ENCODE data around the gene PCDHA10. TPM values are rescaled to one million over a fixed set of nuclear protein-coding genes. Genes with fewer than 3 reads are reported as not detected.
"Not testable (repeated sequence)": the region's sequence is repeated elsewhere in the genome, so short reads cannot be mapped to it uniquely, and the experiment has no call there.

The PCDHA10 gene
- total and polyA plus RNA-seq, 4 experiments from 2014 or later: not detected

DNA sequence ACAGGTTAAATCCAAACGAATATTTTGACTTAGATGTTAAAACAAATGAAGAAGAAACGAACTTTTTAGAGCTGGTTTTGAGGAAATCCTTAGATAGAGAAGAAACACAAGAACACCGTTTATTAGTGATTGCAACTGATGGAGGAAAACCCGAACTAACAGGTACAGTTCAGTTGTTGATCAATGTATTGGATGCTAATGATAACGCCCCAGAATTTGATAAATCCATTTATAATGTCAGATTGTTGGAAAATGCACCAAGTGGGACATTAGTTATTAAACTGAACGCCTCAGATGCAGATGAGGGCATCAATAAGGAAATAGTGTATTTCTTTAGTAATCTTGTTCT, 33.4 kb upstream of the PCDHA10 start:
- ChIA-PET POLR2A (ENCODE audit: partially characterized antibody) (no interaction called here), CTCF (ENCODE audit: partially characterized antibody) (no interaction called here)
- peaks cover 0 to 1% (median 0%) of the 10 kb centered on the region in 4 donors for H3K4me1 Mint-ChIP-seq
- H3K9me3 ChIP-seq (ENCODE audit: control insufficient read depth in 1 of 2, low read length in 2 of 2): no peaks in the 10 kb centered on the region
- H3K36me3 ChIP-seq (ENCODE audit: insufficient read depth, low read length): no peaks in the 10 kb centered on the region
- intact Hi-C loops (cut with micrococcal nuclease): no loop called here
- no peak overlapping the region for H3K4me3 ChIP-seq (ENCODE audit: low read length in 2 of 2)
- peaks cover 3 to 50% (median 27%) of the 10 kb centered on the region in 8 donors for H3K9me3 Mint-ChIP-seq
- no peak overlapping the region for H3K27ac Mint-ChIP-seq
- no peak overlapping the region for H3K27ac ChIP-seq (ENCODE audit: low read depth, low read length)
- H3K4me1 ChIP-seq (ENCODE audit: insufficient read depth, low read length): no peaks in the 10 kb centered on the region
- peaks cover under 1% of the 10 kb centered on the region for H3K27me3 ChIP-seq (ENCODE audit: insufficient read depth, low read length)
- H3K4me3 Mint-ChIP-seq: no peak overlapping the region
- H3K36me3 Mint-ChIP-seq: peaks cover 0 to 2% of the 10 kb centered on the region in 2 donors
- peaks cover 4 to 8% of the 10 kb centered on the region in 2 donors for H3K27me3 Mint-ChIP-seq
- no peak for DNase-seq

DNA sequence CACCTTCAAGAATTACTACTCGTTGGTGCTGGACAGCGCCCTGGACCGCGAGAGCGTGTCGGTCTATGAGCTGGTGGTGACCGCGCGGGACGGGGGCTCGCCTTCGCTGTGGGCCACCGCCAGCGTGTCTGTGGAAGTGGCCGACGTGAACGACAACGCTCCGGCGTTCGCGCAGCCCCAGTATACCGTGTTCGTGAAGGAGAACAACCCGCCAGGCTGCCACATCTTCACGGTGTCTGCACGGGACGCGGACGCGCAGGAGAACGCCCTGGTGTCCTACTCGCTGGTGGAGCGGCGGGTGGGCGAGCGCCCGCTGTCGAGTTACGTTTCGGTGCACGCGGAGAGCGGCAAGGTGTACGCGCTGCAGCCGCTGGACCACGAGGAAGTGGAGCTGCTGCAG, 32.7 kb upstream of the PCDHA10 start:
- CTCF ChIA-PET (ENCODE audit: partially characterized antibody); H3K4me1 Mint-ChIP-seq; H3K27me3 ChIP-seq (ENCODE audit: insufficient read depth, low read length): not testable (repeated sequence)

DNA sequence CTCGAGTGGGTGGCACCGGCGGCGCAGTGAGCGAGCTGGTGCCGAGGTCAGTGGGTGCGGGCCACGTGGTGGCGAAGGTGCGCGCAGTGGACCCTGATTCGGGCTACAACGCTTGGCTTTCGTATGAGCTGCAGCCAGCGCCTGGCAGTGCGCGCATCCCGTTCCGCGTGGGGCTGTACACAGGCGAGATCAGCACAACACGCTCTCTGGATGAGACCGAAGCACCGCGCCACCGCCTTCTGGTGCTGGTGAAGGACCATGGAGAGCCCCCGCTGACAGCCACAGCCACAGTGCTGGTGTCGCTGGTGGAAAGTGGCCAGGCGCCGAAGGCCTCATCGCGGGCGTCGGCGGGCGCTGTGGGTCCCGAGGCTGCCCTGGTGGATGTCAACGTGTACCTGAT, 32.2 kb upstream of the PCDHA10 start:
- ChIA-PET POLR2A (ENCODE audit: partially characterized antibody) (no interaction called here), CTCF (ENCODE audit: partially characterized antibody) (no interaction called here)
- H3K36me3 Mint-ChIP-seq: peaks cover under 1 to 2% of the 10 kb centered on the region in 2 donors
- DNase-seq: no peak
- Histone ChIP-seq H3K9me3 (ENCODE audit: control insufficient read depth in 1 of 2, low read length in 2 of 2) (no peaks in the 10 kb centered on the region), H3K27me3 (ENCODE audit: insufficient read depth, low read length) (peaks cover 3% of the 10 kb centered on the region), H3K4me1 (ENCODE audit: insufficient read depth, low read length) (no peaks in the 10 kb centered on the region), H3K36me3 (ENCODE audit: insufficient read depth, low read length) (no peaks in the 10 kb centered on the region), H3K4me3 (ENCODE audit: low read length in 2 of 2) (no peak overlapping the region), H3K27ac (ENCODE audit: low read depth, low read length) (no peak overlapping the region)
- H3K4me1 Mint-ChIP-seq: peaks cover 0 to 1% (median 0%) of the 10 kb centered on the region in 4 donors
- intact Hi-C loops (cut with micrococcal nuclease): no loop called here
- peaks cover 7 to 8% of the 10 kb centered on the region in 2 donors for H3K27me3 Mint-ChIP-seq
- peaks cover 3 to 51% (median 35%) of the 10 kb centered on the region in 8 donors for H3K9me3 Mint-ChIP-seq
- H3K27ac Mint-ChIP-seq: no peak overlapping the region
- H3K4me3 Mint-ChIP-seq: no peak overlapping the region

More for the DNA sequence above, 32.7 kb upstream of the PCDHA10 start:
- H3K27ac Mint-ChIP-seq; intact Hi-C loops (cut with micrococcal nuclease); H3K4me3 ChIP-seq (ENCODE audit: low read length in 2 of 2); DNase-seq; H3K36me3 ChIP-seq (ENCODE audit: insufficient read depth, low read length); H3K27ac ChIP-seq (ENCODE audit: low read depth, low read length); POLR2A ChIA-PET (ENCODE audit: partially characterized antibody); H3K27me3 Mint-ChIP-seq; H3K4me1 ChIP-seq (ENCODE audit: insufficient read depth, low read length); H3K9me3 ChIP-seq (ENCODE audit: control insufficient read depth in 1 of 2, low read length in 2 of 2); H3K36me3 Mint-ChIP-seq; H3K4me3 Mint-ChIP-seq: not testable (repeated sequence)
- H3K9me3 Mint-ChIP-seq: peaks cover 3 to 53% (median 33%) of the 10 kb centered on the region in 8 donors

DNA sequence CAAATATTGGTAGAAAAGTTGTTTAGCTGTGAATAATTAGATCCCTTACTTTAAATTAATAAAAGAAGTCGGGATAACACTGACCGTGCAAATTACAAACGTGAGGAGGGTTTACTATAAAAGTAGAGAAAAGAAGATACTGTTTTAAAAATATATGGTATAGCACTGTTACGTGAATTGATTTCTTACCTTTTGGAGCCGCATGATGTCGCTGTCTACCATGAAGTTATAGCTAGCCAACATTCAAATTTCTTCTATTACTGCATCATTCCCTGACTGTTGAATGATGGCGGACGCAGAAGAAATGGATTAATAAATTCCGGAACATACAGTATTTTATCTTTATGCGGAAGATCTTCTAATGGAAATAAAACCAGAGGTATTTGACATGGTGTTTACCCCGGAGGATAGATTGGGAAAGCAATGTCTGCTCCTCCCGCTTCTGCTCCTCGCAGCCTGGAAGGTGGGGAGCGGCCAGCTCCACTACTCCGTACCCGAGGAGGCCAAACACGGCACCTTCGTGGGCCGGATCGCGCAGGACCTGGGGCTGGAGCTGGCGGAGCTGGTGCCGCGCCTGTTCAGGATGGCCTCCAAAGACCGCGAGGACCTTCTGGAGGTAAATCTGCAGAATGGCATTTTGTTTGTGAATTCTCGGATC, 27.9 kb upstream of the PCDHA10 start, which contains the start of gene PCDHA6:
Gene PCDHA6 (plus strand): TSS at position 257 of the 658 bp plus-strand sequence. CDS start 132 bp downstream, at position 389.
- ChIA-PET CTCF (ENCODE audit: partially characterized antibody) (no interaction called here), POLR2A (ENCODE audit: partially characterized antibody) (no interaction called here)
- intact Hi-C loops (cut with micrococcal nuclease): no loop called here
- H3K4me3 Mint-ChIP-seq: no peak within 1 kb of the TSS
- H3K9me3 ChIP-seq (ENCODE audit: control insufficient read depth in 1 of 2, low read length in 2 of 2): no peaks in the 10 kb centered on the region
- no peak for DNase-seq
- H3K4me1 Mint-ChIP-seq: peaks cover 0 to 1% (median 0%) of the 10 kb centered on the region in 4 donors
- H3K9me3 Mint-ChIP-seq: peaks cover 2 to 58% (median 37%) of the 10 kb centered on the region in 8 donors
- H3K27me3 ChIP-seq (ENCODE audit: insufficient read depth, low read length): peaks cover 3% of the 10 kb centered on the region
- H3K4me3 ChIP-seq (ENCODE audit: low read length in 2 of 2): no peak within 1 kb of the TSS
- H3K36me3 ChIP-seq (ENCODE audit: insufficient read depth, low read length): no peaks in the 10 kb centered on the region
- peaks cover 12 to 14% of the 10 kb centered on the region in 2 donors for H3K27me3 Mint-ChIP-seq
- H3K36me3 Mint-ChIP-seq: peaks cover 4 to 6% of the 10 kb centered on the region in 2 donors
- H3K27ac Mint-ChIP-seq: peak within 1 kb of the TSS in 2 of 7 donors; percentile 22 to 46
- no peaks in the 10 kb centered on the region for H3K4me1 ChIP-seq (ENCODE audit: insufficient read depth, low read length)
- H3K27ac ChIP-seq (ENCODE audit: low read depth, low read length): no peak within 1 kb of the TSS

DNA sequence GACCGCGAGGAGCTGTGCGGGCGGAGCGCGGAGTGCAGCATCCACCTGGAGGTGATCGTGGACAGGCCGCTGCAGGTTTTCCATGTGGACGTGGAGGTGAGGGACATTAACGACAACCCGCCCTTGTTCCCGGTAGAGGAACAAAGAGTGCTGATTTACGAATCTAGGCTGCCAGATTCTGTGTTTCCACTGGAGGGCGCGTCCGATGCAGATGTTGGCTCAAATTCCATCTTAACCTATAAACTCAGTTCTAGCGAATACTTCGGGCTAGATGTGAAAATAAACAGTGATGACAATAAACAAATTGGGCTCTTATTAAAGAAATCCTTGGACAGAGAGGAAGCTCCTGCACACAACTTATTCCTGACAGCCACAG, 27.3 kb upstream of the PCDHA10 start:
- POLR2A ChIA-PET (ENCODE audit: partially characterized antibody): no interaction called here
- peaks cover 3% of the 10 kb centered on the region for H3K27me3 ChIP-seq (ENCODE audit: insufficient read depth, low read length)
- Mint-ChIP-seq H3K27ac (peak overlapping the region in 1 of 7 donors; percentile 46), H3K9me3 (peaks cover 3 to 61% (median 39%) of the 10 kb centered on the region in 8 donors), H3K27me3 (peaks cover 15 to 16% of the 10 kb centered on the region in 2 donors), H3K4me1 (peaks cover 0 to 1% (median 0%) of the 10 kb centered on the region in 4 donors), H3K4me3 (no peak overlapping the region), H3K36me3 (peaks cover 4 to 8% of the 10 kb centered on the region in 2 donors)
- H3K4me3 ChIP-seq (ENCODE audit: low read length in 2 of 2): no peak overlapping the region
- no peak overlapping the region for H3K27ac ChIP-seq (ENCODE audit: low read depth, low read length)
- no peak for DNase-seq
- intact Hi-C loops (cut with micrococcal nuclease): no loop called here
- H3K36me3 ChIP-seq (ENCODE audit: insufficient read depth, low read length): no peaks in the 10 kb centered on the region
- H3K9me3 ChIP-seq (ENCODE audit: control insufficient read depth in 1 of 2, low read length in 2 of 2): no peaks in the 10 kb centered on the region
- CTCF ChIA-PET (ENCODE audit: partially characterized antibody): no interaction called here
- H3K4me1 ChIP-seq (ENCODE audit: insufficient read depth, low read length): no peaks in the 10 kb centered on the region

DNA sequence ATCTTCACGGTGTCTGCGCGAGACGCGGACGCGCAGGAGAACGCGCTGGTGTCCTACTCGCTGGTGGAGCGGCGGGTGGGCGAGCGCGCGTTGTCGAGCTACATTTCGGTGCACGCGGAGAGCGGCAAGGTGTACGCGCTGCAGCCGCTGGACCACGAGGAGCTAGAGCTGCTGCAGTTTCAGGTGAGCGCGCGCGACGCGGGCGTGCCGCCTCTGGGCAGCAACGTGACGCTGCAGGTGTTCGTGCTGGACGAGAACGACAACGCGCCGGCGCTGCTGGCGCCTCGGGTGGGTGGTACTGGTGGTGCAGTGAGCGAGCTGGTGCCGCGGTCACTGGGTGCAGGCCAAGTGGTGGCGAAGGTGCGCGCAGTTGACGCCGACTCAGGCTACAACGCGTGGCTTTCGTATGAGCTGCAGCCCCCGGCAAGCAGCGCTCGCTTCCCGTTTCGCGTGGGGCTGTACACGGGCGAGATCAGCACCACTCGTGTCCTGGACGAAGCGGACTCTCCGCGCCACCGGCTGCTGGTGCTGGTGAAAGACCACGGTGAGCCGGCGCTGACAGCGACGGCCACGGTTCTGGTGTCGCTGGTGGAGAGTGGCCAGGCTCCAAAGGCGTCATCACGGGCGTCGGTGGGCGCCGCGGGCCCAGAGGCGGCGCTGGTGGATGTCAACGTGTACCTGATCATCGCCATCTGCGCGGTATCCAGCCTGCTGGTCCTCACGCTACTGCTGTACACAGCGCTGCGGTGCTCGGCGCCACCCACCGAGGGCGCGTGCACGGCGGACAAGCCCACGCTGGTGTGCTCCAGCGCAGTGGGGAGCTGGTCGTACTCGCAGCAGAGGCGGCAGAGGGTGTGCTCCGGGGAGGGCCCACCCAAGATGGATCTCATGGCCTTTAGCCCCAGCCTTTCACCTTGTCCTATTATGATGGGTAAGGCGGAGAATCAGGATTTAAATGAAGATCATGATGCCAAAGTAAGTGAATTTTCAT, 25.9 kb upstream of the PCDHA10 start:
- H3K9me3 ChIP-seq (ENCODE audit: control insufficient read depth in 1 of 2, low read length in 2 of 2); H3K27me3 ChIP-seq (ENCODE audit: insufficient read depth, low read length); H3K4me3 Mint-ChIP-seq; H3K36me3 Mint-ChIP-seq; H3K4me1 Mint-ChIP-seq; H3K36me3 ChIP-seq (ENCODE audit: insufficient read depth, low read length); H3K4me3 ChIP-seq (ENCODE audit: low read length in 2 of 2); POLR2A ChIA-PET (ENCODE audit: partially characterized antibody); H3K27ac Mint-ChIP-seq; intact Hi-C loops (cut with micrococcal nuclease); CTCF ChIA-PET (ENCODE audit: partially characterized antibody); H3K4me1 ChIP-seq (ENCODE audit: insufficient read depth, low read length); H3K27ac ChIP-seq (ENCODE audit: low read depth, low read length); DNase-seq: not testable (repeated sequence)
- H3K9me3 Mint-ChIP-seq: peaks cover 3 to 66% (median 46%) of the 10 kb centered on the region in 8 donors
- peaks cover 18 to 21% of the 10 kb centered on the region in 2 donors for H3K27me3 Mint-ChIP-seq

DNA sequence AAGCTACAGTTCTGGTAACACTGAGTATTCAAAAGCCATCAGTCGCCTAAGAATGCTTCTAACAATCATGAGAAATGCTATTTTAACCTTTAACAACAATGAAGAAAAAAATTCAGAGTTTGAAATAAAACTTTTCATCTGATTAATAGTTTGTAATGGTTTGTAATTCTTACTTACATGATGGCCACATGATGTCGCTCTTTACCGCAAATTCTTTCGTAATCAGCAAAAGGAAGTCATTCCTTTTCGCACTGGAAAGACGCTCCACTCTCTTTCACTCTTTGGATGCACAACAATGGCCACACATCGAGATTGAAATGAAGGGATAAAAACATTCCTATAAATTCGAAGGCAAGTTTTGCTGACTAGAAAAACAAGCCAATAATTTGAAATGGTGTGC, 21.7 kb upstream of the PCDHA10 start, which contains the start of gene PCDHA7:
Gene PCDHA7 (plus strand): TSS at position 277 of the 400 bp plus-strand sequence. CDS start 115 bp downstream, at position 392.
- Histone ChIP-seq H3K27me3 (ENCODE audit: insufficient read depth, low read length) (no peaks in the 10 kb centered on the region), H3K9me3 (ENCODE audit: control insufficient read depth in 1 of 2, low read length in 2 of 2) (no peaks in the 10 kb centered on the region), H3K4me3 (ENCODE audit: low read length in 2 of 2) (no peak within 1 kb of the TSS), H3K4me1 (ENCODE audit: insufficient read depth, low read length) (no peaks in the 10 kb centered on the region), H3K27ac (ENCODE audit: low read depth, low read length) (no peak within 1 kb of the TSS), H3K36me3 (ENCODE audit: insufficient read depth, low read length) (no peaks in the 10 kb centered on the region)
- Mint-ChIP-seq H3K4me3 (peak within 1 kb of the TSS in 1 of 8 donors; percentile 18), H3K9me3 (peaks cover 0 to 46% (median 31%) of the 10 kb centered on the region in 8 donors), H3K4me1 (peaks cover 0 to 3% (median 0%) of the 10 kb centered on the region in 4 donors), H3K36me3 (peaks cover 3 to 4% of the 10 kb centered on the region in 2 donors), H3K27me3 (peaks cover 9 to 15% of the 10 kb centered on the region in 2 donors), H3K27ac (no peak within 1 kb of the TSS)
- no peak for DNase-seq
- POLR2A ChIA-PET (ENCODE audit: partially characterized antibody): no interaction called here
- intact Hi-C loops (cut with micrococcal nuclease): no loop called here
- CTCF ChIA-PET (ENCODE audit: partially characterized antibody): no interaction called here

Measured in CD4-positive, alpha-beta memory T cell (primary cell).